H1 (cell line): ENCODE measurements around the gene TNRC6A. TPM values are rescaled to one million over a fixed set of nuclear protein-coding genes. Genes with fewer than 3 reads are reported as not detected.

Experiments
- KDM1A ChIP-seq: fragments of 200-600, 300-600 bp; sonication (generic); IDR thresholded peaks from 2 replicates; pipeline ENCODE4 v1.7.1; 2016; ENCODE audit warnings: mild to moderate bottlenecking, low read length, borderline replicate concordance
- polyA plus RNA-seq, 7 experiments: library from polyadenylated mRNA; depleted of rRNA in 3 of 7; stranded (reverse) in 5 of 7; unstranded in 2 of 7; fragments of >200 nt in 5 of 7; fragments of 200-250 nt in 2 of 7; gene quantifications; 1 replicate in 5 of 7; 2 replicates in 1 of 7; 4 replicates in 1 of 7; pipeline versions ENCODE4 v1.2.1 to v1.2.3, GENCODE V29; 2011 to 2013; ENCODE audit warnings: missing spikeins in 2 of 7, mixed read lengths in 2 of 7
- total RNA-seq: library from RNA; stranded (reverse); fragmentation: NEBNext Ultra II Directional; extraction: Animal tissue kit (Norgen Biotek cat#: 25700); gene quantifications from 2 replicates; pipeline ENCODE4 v1.2.1, GENCODE V29; 2021
- TF ChIP-seq, protein P1 (sequence below): fragments of 300-600 bp; sonication (generic); IDR thresholded peaks from 2 replicates; pipeline ENCODE4 v1.7.1; 2012; ENCODE audit warnings: low read length, moderate library complexity, mild to moderate bottlenecking, inconsistent platforms; ENCODE audit not compliant: insufficient replicate concordance

The TNRC6A gene
- total and polyA plus RNA-seq, 2 of the 8 experiments (the other 6 are each of a cell fraction or from before 2014, with no cell fraction given): 67.6 to 103 TPM

DNA sequence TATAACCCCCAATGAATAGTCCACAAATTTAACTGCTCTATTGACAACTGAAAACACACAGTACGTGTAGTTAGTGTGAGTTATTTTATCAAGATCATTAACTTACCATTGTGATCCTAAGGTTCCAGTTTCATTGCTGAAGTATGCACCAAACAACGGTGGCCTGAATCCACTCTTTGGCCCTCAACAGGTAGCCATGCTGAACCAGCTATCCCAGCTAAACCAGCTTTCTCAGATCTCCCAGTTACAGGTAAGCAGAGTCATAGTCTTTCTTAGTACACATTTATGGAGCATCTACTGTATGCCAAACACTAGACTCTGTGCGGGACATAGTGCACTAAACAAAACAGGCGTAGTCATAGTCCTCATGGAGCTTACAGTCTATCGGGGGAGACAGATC, 76.0 kb downstream of the TNRC6A start (continued):
- no peak for TF ChIP-seq KDM1A
- TF ChIP-seq, protein P1, sequence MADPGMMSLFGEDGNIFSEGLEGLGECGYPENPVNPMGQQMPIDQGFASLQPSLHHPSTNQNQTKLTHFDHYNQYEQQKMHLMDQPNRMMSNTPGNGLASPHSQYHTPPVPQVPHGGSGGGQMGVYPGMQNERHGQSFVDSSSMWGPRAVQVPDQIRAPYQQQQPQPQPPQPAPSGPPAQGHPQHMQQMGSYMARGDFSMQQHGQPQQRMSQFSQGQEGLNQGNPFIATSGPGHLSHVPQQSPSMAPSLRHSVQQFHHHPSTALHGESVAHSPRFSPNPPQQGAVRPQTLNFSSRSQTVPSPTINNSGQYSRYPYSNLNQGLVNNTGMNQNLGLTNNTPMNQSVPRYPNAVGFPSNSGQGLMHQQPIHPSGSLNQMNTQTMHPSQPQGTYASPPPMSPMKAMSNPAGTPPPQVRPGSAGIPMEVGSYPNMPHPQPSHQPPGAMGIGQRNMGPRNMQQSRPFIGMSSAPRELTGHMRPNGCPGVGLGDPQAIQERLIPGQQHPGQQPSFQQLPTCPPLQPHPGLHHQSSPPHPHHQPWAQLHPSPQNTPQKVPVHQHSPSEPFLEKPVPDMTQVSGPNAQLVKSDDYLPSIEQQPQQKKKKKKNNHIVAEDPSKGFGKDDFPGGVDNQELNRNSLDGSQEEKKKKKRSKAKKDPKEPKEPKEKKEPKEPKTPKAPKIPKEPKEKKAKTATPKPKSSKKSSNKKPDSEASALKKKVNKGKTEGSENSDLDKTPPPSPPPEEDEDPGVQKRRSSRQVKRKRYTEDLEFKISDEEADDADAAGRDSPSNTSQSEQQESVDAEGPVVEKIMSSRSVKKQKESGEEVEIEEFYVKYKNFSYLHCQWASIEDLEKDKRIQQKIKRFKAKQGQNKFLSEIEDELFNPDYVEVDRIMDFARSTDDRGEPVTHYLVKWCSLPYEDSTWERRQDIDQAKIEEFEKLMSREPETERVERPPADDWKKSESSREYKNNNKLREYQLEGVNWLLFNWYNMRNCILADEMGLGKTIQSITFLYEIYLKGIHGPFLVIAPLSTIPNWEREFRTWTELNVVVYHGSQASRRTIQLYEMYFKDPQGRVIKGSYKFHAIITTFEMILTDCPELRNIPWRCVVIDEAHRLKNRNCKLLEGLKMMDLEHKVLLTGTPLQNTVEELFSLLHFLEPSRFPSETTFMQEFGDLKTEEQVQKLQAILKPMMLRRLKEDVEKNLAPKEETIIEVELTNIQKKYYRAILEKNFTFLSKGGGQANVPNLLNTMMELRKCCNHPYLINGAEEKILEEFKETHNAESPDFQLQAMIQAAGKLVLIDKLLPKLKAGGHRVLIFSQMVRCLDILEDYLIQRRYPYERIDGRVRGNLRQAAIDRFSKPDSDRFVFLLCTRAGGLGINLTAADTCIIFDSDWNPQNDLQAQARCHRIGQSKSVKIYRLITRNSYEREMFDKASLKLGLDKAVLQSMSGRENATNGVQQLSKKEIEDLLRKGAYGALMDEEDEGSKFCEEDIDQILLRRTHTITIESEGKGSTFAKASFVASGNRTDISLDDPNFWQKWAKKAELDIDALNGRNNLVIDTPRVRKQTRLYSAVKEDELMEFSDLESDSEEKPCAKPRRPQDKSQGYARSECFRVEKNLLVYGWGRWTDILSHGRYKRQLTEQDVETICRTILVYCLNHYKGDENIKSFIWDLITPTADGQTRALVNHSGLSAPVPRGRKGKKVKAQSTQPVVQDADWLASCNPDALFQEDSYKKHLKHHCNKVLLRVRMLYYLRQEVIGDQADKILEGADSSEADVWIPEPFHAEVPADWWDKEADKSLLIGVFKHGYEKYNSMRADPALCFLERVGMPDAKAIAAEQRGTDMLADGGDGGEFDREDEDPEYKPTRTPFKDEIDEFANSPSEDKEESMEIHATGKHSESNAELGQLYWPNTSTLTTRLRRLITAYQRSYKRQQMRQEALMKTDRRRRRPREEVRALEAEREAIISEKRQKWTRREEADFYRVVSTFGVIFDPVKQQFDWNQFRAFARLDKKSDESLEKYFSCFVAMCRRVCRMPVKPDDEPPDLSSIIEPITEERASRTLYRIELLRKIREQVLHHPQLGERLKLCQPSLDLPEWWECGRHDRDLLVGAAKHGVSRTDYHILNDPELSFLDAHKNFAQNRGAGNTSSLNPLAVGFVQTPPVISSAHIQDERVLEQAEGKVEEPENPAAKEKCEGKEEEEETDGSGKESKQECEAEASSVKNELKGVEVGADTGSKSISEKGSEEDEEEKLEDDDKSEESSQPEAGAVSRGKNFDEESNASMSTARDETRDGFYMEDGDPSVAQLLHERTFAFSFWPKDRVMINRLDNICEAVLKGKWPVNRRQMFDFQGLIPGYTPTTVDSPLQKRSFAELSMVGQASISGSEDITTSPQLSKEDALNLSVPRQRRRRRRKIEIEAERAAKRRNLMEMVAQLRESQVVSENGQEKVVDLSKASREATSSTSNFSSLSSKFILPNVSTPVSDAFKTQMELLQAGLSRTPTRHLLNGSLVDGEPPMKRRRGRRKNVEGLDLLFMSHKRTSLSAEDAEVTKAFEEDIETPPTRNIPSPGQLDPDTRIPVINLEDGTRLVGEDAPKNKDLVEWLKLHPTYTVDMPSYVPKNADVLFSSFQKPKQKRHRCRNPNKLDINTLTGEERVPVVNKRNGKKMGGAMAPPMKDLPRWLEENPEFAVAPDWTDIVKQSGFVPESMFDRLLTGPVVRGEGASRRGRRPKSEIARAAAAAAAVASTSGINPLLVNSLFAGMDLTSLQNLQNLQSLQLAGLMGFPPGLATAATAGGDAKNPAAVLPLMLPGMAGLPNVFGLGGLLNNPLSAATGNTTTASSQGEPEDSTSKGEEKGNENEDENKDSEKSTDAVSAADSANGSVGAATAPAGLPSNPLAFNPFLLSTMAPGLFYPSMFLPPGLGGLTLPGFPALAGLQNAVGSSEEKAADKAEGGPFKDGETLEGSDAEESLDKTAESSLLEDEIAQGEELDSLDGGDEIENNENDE: no peak
- TF ChIP-seq, all 59 proteins: peak for 0
